SK-MEL-5 (cell line): Measurements from ENCODE around the gene SHB. TPM values are rescaled to one million over a fixed set of nuclear protein-coding genes. Genes with fewer than 3 reads are reported as not detected.
A peak's percentile ranks its signal among the peaks of the same experiment; 100 is the strongest.

Source experiments
- DNase-seq: peaks from one replicate; pipeline ENCODE4 v3.0.0-alpha.2; 2016; ENCODE audit warnings: low read depth, low spot score
- in situ Hi-C: cut with HindIII; loops from 2 replicates; pipeline ENCODE4 v1.10.0; 2016; ENCODE audit warnings: low sequenced_read_pairs, high pct_unique_total_duplicates, low pct_unique_long_range_greater_than_20kb
- polyA plus RNA-seq, 2 experiments: library from polyadenylated mRNA; depleted of rRNA; stranded (reverse); fragments of >200 nt; gene quantifications; 2 replicates each; pipeline ENCODE4 v1.2.3, GENCODE V29; 2015
- total RNA-seq: library from RNA; depleted of rRNA; stranded (reverse); fragments of >200 nt; shearing (Covaris generic); gene quantifications from 2 replicates; pipeline ENCODE4 v1.2.3, GENCODE V29; 2014; rRNA removed

The SHB gene, protein sequence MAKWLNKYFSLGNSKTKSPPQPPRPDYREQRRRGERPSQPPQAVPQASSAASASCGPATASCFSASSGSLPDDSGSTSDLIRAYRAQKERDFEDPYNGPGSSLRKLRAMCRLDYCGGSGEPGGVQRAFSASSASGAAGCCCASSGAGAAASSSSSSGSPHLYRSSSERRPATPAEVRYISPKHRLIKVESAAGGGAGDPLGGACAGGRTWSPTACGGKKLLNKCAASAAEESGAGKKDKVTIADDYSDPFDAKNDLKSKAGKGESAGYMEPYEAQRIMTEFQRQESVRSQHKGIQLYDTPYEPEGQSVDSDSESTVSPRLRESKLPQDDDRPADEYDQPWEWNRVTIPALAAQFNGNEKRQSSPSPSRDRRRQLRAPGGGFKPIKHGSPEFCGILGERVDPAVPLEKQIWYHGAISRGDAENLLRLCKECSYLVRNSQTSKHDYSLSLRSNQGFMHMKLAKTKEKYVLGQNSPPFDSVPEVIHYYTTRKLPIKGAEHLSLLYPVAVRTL
- total RNA-seq = 1.6 and 1.7 TPM in 2 replicates
- polyA plus RNA-seq (2015; cell fraction: cytosol; rRNA removed) = 3.2 and 6.2 TPM in 2 replicates
- 0.41 and 1.6 TPM in 2 replicates for polyA plus RNA-seq (2015; cell fraction: nucleus; rRNA removed)

DNA sequence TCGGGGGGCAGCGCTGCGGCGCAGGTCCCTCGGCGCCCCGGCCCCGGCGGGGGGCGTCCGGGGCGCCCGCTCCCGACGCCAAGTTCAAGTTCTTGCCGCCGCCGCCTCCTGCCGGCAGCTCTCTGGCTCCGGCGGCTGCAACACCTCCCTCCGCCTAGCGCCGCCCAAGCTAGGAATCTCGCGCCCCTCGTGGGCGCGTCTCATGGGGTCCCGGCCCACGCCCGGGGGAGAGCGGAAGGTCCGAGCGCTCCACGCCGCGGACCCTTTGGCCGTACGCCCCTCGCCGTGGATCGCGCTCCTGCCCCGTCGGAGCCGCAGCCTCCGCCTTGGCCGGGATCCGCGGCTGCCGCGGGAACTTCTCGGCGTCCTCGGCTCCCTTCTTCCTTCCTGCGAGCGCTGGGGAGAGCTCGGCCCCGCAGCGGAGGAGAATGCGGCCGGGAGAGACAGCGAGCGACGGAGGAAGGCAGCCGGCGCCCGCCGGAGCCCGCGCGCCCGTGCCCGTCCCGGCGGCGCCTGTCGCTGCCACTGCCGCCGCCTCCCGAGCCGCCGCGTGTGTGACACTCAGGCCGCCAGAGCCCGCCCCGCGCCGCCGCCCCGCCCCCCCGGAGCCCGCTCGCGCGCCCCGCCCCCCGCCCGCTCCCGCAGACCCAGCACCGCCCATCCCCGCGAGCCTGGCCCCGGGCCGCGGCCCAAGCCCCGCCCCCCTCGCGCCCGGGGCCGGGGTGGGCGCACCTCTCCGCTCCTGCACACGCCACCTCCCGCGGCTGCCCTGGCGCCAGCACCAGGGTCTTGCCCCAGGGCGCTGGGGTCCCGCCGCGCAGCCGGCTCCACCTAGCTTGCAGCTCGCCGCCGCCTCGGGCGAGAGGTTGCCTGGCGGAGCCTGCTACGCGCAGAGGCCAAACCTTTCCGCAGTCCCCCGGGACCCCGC is at the start of gene SHB:
TSS of gene SHB (minus strand) at position 527 of the 928 bp plus-strand sequence. CDS start 582 bp downstream, outside the sequence.
- in situ Hi-C loops = no loop called here
- peak; percentile 38 for DNase-seq

DNA sequence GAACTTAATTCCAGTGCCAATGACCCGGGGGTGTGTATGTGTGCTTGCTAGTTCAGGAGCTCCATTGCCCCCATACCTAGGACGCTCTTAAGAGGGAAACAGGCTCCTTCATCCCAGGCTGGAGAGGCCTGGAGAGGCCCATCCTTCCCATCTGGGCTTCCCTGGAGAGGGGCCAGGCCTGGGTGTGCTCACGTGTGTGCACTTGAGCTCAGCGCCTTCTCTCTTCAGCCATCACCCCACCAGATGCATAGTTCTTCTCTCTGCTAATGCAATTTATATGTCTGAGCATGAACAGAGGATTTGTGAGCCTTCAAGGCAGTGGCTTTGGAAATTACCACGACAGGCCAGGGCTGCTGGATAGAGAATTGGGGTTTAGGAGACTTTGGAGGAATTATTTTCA is 48.6 kb upstream of the SHB start:
- DNase-seq = no peak
- in situ Hi-C loops = no loop called here

DNA sequence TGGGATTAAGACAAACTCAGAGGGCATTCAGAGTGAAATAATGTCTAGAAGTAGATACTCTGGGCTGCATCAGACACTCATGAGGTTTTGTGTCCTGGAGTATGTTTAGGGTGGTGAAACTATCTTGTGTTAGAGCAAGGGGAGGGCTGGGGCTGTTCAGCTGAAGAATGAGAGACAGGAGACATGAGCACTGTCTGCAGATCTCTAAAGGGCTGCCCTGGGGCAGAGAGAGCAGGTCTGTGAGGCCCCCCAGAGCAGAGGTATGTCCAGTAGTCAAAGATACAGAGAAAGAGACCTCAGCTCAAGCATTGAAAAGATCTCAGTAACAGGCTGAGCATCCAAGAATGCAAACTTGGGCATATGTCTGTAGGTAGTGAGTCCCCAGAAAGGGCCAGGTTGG is 45.9 kb upstream of the SHB start:
- in situ Hi-C loops = no loop called here
- no peak for DNase-seq

DNA sequence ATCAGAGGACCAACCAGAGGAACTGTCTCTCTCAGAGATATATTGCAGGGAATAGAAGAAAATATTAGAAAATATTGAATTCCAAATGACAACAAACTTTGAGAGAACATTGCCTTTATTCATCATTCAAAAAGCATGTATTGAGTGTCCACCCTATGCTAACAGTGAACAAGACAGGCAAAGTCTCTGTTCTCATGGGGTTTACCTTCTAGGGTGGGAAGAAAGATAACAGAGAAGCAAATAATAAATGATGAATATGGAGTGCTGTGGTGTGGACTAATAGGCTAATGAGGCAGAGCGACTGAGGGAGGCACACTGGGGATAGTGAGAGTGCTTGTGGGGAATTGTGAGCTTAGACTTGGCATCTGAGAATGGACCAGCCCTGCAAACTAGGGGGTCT is 43.4 kb upstream of the SHB start:
- in situ Hi-C loops = no loop called here
- no peak for DNase-seq

DNA sequence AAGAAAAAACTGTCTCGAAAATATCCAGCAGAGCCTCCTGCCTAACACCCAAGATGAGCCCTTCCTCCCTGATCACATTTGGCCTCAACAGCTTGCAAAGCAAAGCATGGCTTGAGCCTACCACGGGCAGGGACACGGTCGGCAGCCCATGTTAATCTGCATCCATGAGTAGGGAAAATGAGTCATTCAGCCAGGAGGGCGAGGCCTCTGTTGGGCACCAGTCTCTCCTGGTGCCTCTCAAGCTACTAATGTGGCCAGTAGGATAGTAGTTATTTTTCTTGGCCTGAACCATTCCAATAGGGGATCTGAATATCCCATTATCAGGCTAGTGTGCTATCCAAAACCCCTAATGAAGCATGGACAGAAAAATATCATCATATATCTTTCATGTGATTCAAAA is 43.0 kb upstream of the SHB start:
- no peak for DNase-seq
- in situ Hi-C loops = no loop called here

DNA sequence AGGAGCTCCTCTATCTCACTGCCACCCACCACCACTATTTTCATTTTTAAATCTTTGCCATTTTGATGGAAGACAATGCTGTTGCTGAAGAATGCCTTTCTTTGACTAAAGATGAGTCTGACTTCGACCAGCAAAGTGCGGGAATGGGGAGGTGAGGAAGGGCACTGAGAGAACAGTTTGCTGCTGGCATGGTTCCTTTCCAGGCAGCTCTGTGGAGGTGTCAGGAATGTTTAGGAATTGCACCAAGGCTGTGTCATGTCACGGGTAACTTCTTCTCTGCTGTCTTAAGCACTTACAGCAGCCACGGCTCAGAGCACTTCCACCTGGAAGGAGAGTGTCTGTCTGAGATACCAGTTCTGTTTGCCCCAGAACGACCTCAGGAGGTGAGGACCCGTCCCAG is 41.4 kb upstream of the SHB start:
- in situ Hi-C loops = no loop called here
- DNase-seq = no peak

DNA sequence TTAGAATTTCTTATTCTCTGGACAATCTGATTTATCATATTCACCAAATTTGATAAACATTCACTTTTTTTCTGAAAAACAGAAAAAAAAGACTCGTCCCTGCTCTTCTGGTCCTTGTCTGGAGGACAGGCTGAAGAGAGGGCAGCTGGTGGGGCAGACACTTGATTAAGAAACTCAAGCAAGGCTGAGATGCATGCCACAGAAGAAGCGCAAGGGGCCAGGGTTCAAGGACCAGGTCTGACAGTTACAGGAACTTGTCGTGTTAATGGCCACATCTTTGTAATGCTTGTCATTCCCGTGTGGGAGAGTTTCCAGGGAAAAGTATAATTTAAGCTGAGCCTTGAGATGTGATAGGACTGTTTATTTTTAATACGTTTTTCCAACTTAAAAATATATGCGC is 40.6 kb upstream of the SHB start:
- in situ Hi-C loops = no loop called here
- DNase-seq = no peak

DNA sequence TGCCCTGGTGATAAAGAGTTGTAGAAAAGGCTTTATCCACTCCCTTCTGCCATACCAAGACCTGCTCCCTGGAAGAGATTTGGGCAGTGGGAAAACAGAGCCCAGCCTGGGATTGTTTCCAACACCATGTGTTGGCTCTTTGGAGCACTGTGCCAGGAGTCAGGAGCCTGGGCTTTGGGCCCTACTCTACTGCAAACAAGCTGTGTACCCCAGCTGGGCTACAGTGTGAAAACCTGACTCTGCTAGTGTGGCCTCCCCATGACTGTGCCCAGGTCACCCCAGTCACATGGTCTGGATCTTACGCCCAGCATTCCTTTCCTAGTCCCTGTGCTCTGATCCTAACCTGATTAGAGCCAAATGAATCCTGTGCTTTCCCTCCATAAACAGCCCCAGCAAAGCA is 39.3 kb upstream of the SHB start:
- DNase-seq = no peak
- in situ Hi-C loops = no loop called here

DNA sequence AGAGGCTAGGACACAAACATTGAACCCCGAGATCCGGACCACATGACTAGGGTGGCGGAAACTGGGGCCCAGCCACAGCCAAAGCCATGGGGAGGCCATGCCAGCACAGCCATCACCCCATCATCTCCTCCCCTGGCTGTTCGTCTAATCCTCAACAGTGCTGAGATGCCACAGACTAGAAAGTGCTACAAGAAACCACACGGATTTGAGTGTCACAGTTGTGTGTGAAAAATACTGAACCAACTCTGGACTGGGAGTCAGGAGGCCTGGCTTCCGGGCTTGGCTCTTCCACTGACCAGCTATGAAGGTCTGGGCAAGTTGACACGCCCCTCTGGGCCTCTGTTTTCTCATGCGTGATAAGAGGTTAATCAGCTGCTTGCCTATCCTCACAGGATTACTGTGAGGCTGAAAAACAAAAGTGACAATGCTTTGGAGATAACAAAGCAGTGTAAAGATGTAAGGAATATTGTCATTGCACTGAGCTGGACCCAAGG is 38.8 kb upstream of the SHB start:
- in situ Hi-C loops = no loop called here
- DNase-seq = no peak

DNA sequence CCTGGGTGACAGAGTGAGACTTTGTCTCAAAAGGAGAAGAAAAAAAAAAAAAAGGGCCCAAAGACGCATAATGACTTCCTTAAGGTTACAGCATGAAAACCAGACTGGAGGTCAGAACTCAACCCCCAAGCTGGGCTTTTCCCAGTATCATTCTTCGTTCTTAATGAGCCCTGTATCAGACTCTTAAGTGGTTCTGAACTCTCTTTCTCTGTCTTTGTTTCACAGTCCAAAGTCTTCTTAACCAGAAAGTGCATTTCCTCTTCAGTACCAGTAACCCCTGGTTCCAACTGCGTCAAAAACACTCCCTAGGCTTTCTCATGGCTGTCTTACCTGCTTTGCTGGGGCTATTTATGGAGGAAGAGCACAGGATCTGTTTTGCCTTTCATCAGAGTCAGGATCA is 38.4 kb upstream of the SHB start:
- DNase-seq = no peak
- in situ Hi-C loops = no loop called here

DNA sequence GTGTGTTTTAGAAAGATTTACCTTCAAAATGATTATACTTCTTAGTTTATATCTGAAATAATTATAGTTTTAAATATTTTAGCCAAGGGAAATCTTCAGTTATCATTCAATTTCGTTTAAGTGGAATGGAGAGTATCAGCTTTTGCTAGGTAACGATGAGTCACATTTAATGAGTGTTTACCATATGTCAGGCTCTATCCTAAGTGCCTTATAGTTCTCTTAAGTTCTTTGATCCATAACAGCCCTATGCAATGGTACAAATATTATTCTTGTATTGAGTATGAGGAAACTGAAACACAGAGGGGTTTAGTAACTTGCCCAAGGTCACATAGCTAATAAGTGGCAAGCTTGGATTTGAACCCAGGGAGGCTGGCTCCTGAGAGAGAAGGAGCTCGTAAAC is 37.5 kb upstream of the SHB start:
- in situ Hi-C loops = no loop called here
- DNase-seq = no peak

DNA sequence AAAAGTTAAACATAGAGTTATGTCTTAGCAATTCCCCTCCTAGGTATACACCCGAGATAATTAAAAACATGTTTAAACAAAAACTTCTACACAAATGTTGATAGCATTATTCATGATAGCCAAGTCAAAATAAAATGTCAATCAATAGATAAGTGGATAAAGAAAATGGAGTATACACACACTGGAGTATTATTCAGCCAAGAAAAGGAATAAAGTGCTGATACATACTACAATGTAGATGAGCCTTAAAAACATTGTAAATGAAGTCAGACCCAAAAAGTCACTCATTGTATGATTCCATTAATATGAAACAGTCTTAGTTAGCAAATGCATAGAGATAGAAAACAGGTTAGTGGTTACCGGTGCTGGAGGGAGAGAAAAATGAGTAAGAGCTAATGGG is 34.3 kb upstream of the SHB start:
- in situ Hi-C loops = no loop called here
- DNase-seq = no peak

DNA sequence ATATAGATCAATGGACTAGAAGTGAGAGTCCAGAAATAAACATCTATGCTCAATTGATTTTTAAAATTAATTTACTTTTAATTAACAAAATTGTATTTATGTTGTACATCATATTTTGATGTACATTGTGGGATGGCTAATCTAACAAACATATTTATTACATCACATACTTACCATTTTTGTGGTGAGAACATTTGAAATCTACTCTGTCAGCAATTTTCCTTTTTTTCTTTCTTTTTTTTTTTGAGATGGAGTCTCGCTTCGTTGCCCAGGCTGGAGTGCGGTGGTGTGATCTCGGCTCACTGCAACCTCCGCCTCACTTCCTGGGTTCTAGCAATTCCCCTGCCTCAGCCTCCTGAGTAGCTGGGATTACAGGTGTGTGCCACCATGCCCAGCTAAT is 32.4 kb upstream of the SHB start:
- in situ Hi-C loops = no loop called here
- no peak for DNase-seq

DNA sequence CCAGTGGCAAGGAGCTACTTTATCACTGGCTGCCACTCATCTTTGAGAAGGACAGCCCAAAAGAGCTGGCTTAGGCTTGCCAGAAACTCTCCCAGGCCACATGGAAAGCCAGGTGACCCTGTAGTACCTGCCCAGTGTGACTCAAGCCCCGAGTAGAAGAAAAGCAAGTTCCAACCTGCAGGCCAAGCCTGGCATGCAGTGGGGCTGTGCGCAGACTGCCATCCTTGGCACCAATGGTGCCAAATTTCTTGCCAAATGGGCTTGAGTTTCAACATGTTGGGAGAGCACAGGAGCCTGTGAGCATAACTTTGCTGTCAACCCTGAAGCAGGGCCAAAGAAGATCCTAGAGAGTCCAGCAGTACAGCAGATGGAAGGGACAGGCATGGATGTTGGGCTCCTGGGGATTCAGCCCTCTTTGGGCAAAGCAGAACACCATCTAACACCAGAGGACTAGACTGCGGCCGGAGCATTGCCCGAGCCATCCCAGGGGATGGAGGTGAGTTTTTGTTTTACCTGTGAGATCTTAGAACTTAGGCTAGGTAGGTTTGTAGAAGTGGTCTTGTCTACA is 27.3 kb upstream of the SHB start:
- DNase-seq = no peak
- in situ Hi-C loops = no loop called here

DNA sequence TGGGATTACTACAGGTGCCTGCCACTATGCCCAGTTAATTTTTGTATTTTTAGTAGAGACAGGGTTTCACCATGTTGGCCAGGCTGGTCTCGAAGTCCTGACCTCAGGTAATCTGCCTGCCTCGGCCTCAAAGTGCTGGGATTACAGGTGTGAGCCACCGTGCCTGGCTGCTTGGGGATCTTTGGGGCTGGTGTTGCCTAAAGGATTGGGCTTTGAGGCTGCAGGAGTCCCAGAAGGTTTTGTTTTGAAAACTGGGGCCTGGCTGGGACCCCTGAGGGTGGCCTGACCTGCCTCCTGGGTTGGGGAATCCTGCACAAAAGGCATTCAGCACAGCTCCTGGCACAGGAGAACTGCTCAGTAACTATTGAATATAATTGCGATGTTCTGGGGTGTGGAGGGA is 25.1 kb upstream of the SHB start:
- DNase-seq = no peak
- in situ Hi-C loops = no loop called here

DNA sequence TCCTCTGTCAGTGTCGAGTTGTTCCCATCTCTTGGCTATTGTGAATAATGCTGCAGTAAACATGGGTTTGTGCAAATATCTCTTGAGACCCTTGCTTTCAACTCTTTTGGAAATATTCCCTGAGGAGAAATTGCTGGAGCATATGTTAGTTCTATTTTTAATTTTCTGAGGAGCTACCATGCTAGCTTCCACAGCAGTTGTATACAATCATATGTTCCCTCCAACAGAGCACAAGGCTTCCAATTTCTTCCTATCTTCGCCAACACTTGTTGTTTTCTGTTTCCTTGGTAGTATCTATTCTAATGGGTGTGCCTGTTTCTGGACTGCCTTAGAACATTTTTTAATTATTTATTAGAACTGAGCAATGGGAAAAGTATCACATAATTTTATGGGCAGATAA is 23.6 kb upstream of the SHB start:
- in situ Hi-C loops = no loop called here
- DNase-seq = no peak

DNA sequence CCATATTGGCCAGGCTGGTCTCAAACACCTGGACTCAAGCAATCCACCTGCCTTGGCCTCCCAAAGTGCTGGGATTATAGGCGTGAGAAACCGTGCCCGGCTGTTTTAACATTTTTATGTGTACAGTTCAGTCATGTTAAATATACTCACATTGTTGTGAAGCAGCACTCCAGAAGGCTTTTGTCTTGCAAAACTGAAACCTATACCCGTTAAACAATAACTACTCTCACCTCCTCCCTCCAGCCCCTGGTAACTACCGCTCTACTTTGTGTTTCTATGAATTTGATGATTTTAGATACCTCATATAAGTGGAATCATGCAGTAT is 23.1 kb upstream of the SHB start:
- in situ Hi-C loops = no loop called here

More for the DNA sequence above, 23.1 kb upstream of the SHB start:
- DNase-seq = no peak
